ENCODE measurements around the gene PLA2G4F. TPM values are rescaled to one million over a fixed set of nuclear protein-coding genes. Genes with fewer than 3 reads are reported as not detected.

Gene PLA2G4F
- total RNA-seq, 1 donor from 2014 or later, result not detected

DNA sequence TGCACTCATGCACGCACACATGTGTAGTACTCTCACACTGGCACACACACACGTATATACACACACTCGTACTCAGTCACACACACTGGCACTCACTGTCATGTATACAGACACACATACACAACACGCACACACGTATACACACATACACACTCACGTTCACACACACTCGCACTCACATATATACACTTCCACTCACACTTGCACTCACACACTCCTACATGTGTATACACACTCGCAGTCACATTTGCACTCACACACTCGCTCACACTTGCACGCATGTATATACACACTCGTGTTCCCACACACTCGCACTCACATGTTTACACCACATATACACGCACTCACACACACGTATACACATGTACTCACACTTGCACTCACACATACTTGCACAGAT, 1.5 kb downstream of the PLA2G4F start:
- TF ChIP-seq, protein P1, sequence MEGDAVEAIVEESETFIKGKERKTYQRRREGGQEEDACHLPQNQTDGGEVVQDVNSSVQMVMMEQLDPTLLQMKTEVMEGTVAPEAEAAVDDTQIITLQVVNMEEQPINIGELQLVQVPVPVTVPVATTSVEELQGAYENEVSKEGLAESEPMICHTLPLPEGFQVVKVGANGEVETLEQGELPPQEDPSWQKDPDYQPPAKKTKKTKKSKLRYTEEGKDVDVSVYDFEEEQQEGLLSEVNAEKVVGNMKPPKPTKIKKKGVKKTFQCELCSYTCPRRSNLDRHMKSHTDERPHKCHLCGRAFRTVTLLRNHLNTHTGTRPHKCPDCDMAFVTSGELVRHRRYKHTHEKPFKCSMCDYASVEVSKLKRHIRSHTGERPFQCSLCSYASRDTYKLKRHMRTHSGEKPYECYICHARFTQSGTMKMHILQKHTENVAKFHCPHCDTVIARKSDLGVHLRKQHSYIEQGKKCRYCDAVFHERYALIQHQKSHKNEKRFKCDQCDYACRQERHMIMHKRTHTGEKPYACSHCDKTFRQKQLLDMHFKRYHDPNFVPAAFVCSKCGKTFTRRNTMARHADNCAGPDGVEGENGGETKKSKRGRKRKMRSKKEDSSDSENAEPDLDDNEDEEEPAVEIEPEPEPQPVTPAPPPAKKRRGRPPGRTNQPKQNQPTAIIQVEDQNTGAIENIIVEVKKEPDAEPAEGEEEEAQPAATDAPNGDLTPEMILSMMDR (IDR thresholded peaks at IDR 0.05), result no peak
- H3K4me1 Mint-ChIP-seq (ENCODE audit: low read depth), result peaks cover 8% of the 10 kb centered on the region
- H3K9me3 Mint-ChIP-seq (ENCODE audit: low read depth), result no peaks in the 10 kb centered on the region
- DNase-seq (ENCODE audit: low spot score), result no peak
- H3K4me3 Mint-ChIP-seq (ENCODE audit: unreplicated experiment), result no peak overlapping the region
- H3K27me3 Mint-ChIP-seq (ENCODE audit: low read depth), result no peaks in the 10 kb centered on the region
- no peak overlapping the region for H3K27ac Mint-ChIP-seq (ENCODE audit: unreplicated experiment)
- peaks cover 11% of the 10 kb centered on the region for H3K36me3 Mint-ChIP-seq (ENCODE audit: low read depth)

DNA sequence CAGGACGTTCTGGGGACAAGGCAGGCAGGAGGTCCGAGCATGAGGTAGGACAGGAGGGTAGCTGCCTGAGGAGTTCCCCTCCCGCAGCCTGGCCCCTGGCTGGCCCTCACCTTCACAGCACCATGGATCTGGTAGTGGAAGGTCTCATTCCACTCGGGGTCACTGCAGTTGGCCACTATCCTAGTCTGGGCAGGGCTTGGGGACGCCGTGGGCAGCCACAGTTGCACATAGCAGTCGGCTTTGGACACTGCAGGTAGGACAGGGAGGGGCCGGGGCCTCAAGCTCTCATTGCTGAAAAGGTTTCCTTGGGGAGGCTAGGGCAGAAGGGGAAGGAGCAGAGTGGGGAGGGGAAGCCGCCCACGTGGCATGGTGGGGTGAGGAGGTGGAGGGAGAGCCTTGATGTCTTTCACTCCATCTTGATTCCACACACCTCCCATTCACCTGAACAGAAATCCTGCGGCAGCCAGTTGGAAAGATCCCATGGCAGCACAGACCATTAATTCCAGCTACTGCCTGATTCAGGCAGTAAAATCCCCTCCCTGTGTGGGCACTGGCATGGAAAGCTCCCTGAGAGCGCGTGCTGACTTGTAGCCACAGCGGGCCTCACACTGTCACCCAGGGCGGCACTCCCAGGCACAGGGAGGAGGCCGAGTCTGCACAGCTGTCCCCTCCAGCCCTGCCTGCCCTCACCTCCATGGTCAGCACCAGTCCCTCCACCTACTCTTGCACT, 2.1 kb downstream of the PLA2G4F start:
- no peaks in the 10 kb centered on the region for H3K27me3 Mint-ChIP-seq (ENCODE audit: low read depth)
- peaks cover 6% of the 10 kb centered on the region for H3K36me3 Mint-ChIP-seq (ENCODE audit: low read depth)
- TF ChIP-seq, protein P1 (IDR thresholded peaks at IDR 0.05), result no peak
- no peak overlapping the region for H3K4me3 Mint-ChIP-seq (ENCODE audit: unreplicated experiment)
- H3K9me3 Mint-ChIP-seq (ENCODE audit: low read depth), result no peaks in the 10 kb centered on the region
- H3K4me1 Mint-ChIP-seq (ENCODE audit: low read depth), result peaks cover 8% of the 10 kb centered on the region
- no peak for DNase-seq (ENCODE audit: low spot score)
- no peak overlapping the region for H3K27ac Mint-ChIP-seq (ENCODE audit: unreplicated experiment)

DNA sequence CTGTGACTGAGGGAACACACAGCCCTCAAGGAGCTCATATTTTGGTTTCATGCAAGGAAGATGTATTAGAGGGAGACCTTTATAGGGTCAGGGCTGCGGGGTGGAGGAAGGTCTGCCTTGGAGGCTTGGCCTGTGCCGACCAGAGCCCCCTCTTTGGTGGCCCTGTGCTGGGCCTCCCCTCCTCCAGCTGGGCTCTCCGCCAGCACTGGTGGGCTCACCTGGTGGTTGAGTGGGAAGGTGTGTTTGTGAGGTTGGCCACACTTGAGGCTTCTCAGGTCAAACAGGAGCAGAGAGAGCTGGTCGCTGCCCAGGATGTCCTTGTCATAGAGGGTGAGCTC, 2.6 kb downstream of the PLA2G4F start:
- Mint-ChIP-seq H3K4me1 (ENCODE audit: low read depth) (peaks cover 8% of the 10 kb centered on the region), H3K9me3 (ENCODE audit: low read depth) (no peaks in the 10 kb centered on the region), H3K4me3 (ENCODE audit: unreplicated experiment) (no peak overlapping the region), H3K27me3 (ENCODE audit: low read depth) (peaks cover 2% of the 10 kb centered on the region), H3K36me3 (ENCODE audit: low read depth) (peaks cover 2% of the 10 kb centered on the region), H3K27ac (ENCODE audit: unreplicated experiment) (no peak overlapping the region)
- DNase-seq (ENCODE audit: low spot score), result no peak
- TF ChIP-seq, protein P1 (IDR thresholded peaks at IDR 0.05), result no peak

DNA sequence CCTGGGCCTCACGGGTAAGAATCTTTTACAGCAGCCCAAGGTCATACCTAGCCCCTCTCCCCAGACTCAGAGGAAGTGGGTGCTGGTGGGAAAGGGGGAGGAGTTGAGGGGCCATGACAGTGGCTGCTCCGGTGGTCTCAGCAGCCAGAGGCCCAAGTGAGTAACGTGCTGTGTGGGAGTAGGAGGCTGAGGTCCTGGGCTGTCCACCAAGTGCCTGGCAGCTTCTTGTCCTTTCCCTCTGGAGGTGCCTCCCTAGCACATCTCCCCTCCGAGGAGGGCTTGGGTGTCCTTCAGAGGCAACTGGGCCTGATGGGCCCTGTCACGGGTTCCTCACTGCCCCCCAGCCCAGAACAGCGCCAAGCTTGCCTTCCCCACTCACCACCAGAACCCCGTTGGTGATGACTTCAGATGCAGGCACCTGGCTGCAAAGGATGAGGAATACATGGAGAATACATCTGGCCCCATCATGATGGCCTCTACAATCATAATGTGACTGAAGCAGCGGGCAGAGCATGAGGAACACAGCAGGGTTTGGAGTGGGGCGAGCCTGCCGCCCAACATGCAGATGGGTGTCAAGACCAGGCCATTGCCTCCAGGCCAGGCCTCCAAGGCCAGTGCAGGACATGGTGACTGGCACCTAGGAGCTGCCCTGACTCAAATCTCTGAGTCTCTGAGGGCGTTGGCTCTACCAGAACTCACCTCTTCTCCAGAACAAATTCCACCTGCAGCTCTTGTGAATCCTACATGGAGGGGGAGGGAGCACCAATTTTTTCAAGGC, 3.3 kb downstream of the PLA2G4F start:
- no peak overlapping the region for H3K4me3 Mint-ChIP-seq (ENCODE audit: unreplicated experiment)
- H3K27me3 Mint-ChIP-seq (ENCODE audit: low read depth), result peaks cover 3% of the 10 kb centered on the region
- H3K9me3 Mint-ChIP-seq (ENCODE audit: low read depth), result no peaks in the 10 kb centered on the region
- TF ChIP-seq, protein P1 (IDR thresholded peaks at IDR 0.05), result no peak
- no peak for DNase-seq (ENCODE audit: low spot score)
- H3K36me3 Mint-ChIP-seq (ENCODE audit: low read depth), result no peaks in the 10 kb centered on the region
- H3K27ac Mint-ChIP-seq (ENCODE audit: unreplicated experiment), result no peak overlapping the region
- H3K4me1 Mint-ChIP-seq (ENCODE audit: low read depth), result peaks cover 4% of the 10 kb centered on the region

DNA sequence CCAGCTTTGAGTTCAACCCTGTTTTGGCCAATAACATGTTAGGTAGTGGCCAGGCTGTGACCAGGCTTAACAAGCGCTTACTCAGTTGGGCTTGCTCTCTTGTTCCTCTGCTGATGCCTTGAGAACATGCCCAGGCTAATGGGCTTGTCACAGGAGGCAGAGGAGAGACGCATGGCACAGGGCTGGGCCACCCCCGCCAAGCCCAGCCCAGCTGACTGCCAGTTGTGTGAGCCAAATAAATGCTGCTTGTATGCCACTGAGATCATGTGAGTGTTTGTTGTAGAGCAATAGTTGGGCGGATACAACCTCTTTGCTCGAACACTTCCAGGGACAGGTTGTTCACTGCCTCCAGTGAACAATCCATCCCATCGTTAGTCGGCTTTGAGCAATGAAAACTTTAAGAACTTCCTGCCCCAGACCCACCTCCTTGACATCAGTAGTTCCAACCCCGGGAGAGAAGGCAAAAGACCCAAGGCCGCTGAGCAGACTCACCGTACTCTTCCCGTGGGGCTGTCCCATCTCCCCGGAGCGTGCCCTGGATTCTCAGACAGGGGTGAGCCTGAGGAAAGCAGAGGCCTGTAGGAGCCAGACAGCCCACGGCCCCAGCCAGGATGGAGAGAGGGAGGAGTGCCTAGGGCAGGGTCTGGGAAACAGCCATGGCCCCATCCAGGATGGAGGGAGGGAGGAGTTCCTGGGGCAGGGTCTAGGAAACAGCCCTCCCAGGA, 4.1 kb downstream of the PLA2G4F start:
- H3K36me3 Mint-ChIP-seq (ENCODE audit: low read depth), result no peaks in the 10 kb centered on the region

More for the DNA sequence above, 4.1 kb downstream of the PLA2G4F start:
- no peak for DNase-seq (ENCODE audit: low spot score)
- Mint-ChIP-seq H3K4me1 (ENCODE audit: low read depth) (peaks cover 4% of the 10 kb centered on the region), H3K27me3 (ENCODE audit: low read depth) (peaks cover 3% of the 10 kb centered on the region), H3K9me3 (ENCODE audit: low read depth) (no peaks in the 10 kb centered on the region), H3K27ac (ENCODE audit: unreplicated experiment) (no peak overlapping the region), H3K4me3 (ENCODE audit: unreplicated experiment) (no peak overlapping the region)
- TF ChIP-seq, protein P1 (IDR thresholded peaks at IDR 0.05), result no peak
